Activated naive CD4-positive, alpha-beta T cell treated with anti-CD3 and anti-CD28 coated beads, Interleukin-2, amount 10 ng/mL, durations not matched to agents 7 days and 5 days (primary cell): ENCODE data around the gene TUBB4A.
A peak's percentile ranks its signal among the peaks of the same experiment; 100 is the strongest.

Source experiments
- CTCF ChIA-PET: fragments of 350-600 bp; sonication (Branson Sonifier 250); formaldehyde crosslinking; loops from one replicate; lab custom pipeline; 2021; ENCODE audit warnings: antibody characterized with exemption; lab: Charles Lee
- DNase-seq: peaks from one replicate; pipeline ENCODE4 v3.0.0-alpha.2; 2020
- H3K27ac Mint-ChIP-seq: one replicate; pipeline ENCODE4 v1.8.0; 2021; ENCODE audit warnings: mild to moderate bottlenecking, moderate library complexity, mixed read lengths
- H3K27me3 Mint-ChIP-seq: one replicate; pipeline ENCODE4 v1.8.0; 2021; ENCODE audit warnings: mild to moderate bottlenecking, mixed read lengths
- H3K36me3 Mint-ChIP-seq: one replicate; pipeline ENCODE4 v1.8.0; 2021; ENCODE audit warnings: mixed read lengths
- H3K4me1 Mint-ChIP-seq: one replicate; pipeline ENCODE4 v1.8.0; 2021; ENCODE audit warnings: mixed read lengths
- H3K4me3 Mint-ChIP-seq: one replicate; pipeline ENCODE4 v1.8.0; 2021; ENCODE audit warnings: mild to moderate bottlenecking, moderate library complexity, mixed read lengths
- H3K9me3 Mint-ChIP-seq: one replicate; pipeline ENCODE4 v1.8.0; 2021; ENCODE audit warnings: mixed read lengths

The TUBB4A gene

GRCh38 chr19:6459262-6460098, 42.6 kb downstream of the TUBB4A start, which contains the start of gene SLC25A23:
Gene SLC25A23, minus strand, starts transcription at chr19:6459792. Its CDS starts 164 bp downstream, at chr19:6459628.
- H3K27ac Mint-ChIP-seq, result peak within 1 kb of the TSS; percentile 85
- DNase-seq, result peak; percentile 77
- CTCF ChIA-PET, result no interaction called here
- peak within 1 kb of the TSS; percentile 91 for H3K4me3 Mint-ChIP-seq
- peaks cover 14% of the 10 kb centered on the region for H3K9me3 Mint-ChIP-seq
- H3K27me3 Mint-ChIP-seq, result peaks cover 8% of the 10 kb centered on the region
- peaks cover 25% of the 10 kb centered on the region for H3K36me3 Mint-ChIP-seq
- H3K4me1 Mint-ChIP-seq, result peaks cover 28% of the 10 kb centered on the region

DNA sequence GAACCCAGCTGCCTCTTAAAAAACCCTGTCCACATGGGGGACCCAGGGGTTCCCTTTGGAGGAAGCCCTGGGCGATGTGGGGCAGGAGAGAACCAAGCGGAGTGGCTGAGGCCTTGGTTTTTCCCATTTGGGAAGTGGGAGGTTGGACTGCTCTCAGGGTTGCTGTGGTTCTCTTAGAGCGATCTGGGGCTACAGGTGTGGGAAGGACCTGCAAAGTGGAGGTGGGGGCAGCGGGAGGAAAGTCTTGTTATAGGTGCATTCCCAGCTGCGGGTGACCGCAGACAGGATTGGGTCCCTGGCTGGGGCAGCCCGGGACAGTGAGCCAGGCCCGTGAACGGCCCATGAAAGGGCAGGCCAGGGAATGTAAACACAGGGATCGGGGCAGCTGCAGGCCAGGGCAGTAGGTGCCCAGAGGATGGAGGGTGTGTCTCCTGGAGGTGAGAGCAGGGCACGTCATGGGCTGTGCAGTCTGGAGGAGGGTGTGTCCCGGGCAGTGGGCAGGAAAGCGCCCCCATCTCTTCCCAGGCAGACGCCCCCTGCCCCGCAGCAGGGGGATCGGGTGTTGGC, 43.3 kb downstream of the TUBB4A start:
- H3K36me3 Mint-ChIP-seq, result peaks cover 32% of the 10 kb centered on the region
- H3K4me1 Mint-ChIP-seq, result peaks cover 24% of the 10 kb centered on the region
- CTCF ChIA-PET, result no interaction called here
- no peak for DNase-seq
- H3K9me3 Mint-ChIP-seq, result peaks cover 20% of the 10 kb centered on the region
- H3K4me3 Mint-ChIP-seq, result peak overlapping the region; percentile 91
- H3K27me3 Mint-ChIP-seq, result peaks cover 4% of the 10 kb centered on the region
- peak overlapping the region; percentile 69 for H3K27ac Mint-ChIP-seq

DNA sequence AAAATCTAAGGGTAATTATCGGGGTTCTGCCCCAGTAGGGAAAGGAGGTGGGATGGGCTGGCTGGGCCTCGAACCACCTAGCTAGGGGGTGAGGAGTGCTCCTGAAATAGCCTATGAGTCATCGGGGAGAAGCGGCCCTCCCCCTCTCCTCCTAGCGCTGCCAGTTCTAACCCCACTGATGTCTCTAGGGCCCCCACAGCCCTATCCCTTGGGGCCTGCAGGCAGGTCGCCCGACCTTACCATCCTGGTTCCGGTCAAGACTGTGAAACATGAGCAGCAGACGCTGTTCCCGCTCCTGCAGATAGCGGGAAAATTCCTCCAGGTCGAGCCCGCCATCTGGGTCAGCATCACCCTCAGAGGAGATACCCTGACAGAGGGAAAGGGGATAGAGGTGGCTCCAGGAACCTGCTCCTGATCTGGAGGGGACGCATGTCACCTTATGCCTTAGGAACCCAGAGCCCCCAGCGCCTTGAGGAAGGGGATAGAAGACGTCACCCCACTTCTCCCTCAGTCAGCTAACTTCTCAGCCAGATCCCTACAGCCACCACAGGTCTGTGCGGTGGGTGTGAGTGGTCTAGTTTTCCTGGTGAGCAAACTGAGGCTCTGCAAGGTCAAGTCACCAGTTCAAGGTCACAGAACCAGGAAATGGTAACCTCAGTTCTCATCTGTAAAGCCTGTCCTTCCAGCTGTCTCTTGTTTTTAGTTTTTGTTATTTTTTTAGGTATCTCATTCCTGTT, 44.0 kb downstream of the TUBB4A start:
- Mint-ChIP-seq H3K4me3 (peak overlapping the region; percentile 91), H3K27me3 (peaks cover 4% of the 10 kb centered on the region), H3K4me1 (peaks cover 24% of the 10 kb centered on the region), H3K27ac (peak overlapping the region; percentile 69), H3K9me3 (peaks cover 25% of the 10 kb centered on the region), H3K36me3 (peaks cover 37% of the 10 kb centered on the region)
- CTCF ChIA-PET, result no interaction called here
- DNase-seq, result no peak

- peaks cover 4% of the 10 kb centered on the region for H3K27me3 Mint-ChIP-seq
- peaks cover 29% of the 10 kb centered on the region for H3K9me3 Mint-ChIP-seq
- no peak overlapping the region for H3K27ac Mint-ChIP-seq
- peaks cover 48% of the 10 kb centered on the region for H3K36me3 Mint-ChIP-seq
- H3K4me3 Mint-ChIP-seq, result no peak overlapping the region
- CTCF ChIA-PET, result no interaction called here
- no peak for DNase-seq
- peaks cover 19% of the 10 kb centered on the region for H3K4me1 Mint-ChIP-seq
Measured at GRCh38 chr19:6455924-6456323, 46.2 kb downstream of the TUBB4A start.

DNA sequence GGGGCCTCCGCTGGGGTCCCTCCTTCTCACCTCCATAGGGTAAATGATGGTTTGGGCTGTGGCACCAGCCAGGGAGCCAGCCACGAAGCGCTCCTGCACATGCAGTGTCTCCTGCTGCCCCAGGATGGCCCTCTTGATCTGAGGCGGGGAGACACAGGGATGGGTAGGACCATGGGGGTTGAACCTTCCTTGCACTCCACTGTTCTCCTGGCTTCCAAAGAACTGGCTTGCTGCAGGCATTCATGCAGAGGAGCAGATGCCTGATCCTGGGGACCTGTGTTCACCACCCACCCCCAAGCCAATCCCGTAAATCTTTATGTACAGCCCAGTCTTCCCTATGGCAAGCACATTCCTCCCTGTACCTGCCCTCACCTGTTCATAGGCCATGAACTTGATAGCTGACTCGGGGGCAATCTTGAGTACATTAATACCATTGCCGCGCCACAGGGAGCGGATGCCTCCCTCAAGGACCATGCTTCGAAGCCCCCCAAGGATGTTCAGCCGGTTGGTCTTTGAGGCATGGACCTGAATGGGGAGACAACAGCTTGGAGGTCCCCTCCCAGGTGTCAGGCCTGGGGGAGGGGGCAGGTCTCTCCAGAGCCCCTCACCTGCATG, 48.1 kb downstream of the TUBB4A start:
- peaks cover 12% of the 10 kb centered on the region for H3K4me1 Mint-ChIP-seq
- H3K27ac Mint-ChIP-seq, result no peak overlapping the region
- CTCF ChIA-PET, result no interaction called here
- no peaks in the 10 kb centered on the region for H3K27me3 Mint-ChIP-seq
- no peak for DNase-seq
- H3K36me3 Mint-ChIP-seq, result peaks cover 51% of the 10 kb centered on the region
- H3K4me3 Mint-ChIP-seq, result no peak overlapping the region
- H3K9me3 Mint-ChIP-seq, result peaks cover 29% of the 10 kb centered on the region

GRCh38 chr19:6452899-6453298, 49.2 kb downstream of the TUBB4A start:
- no peak overlapping the region for H3K27ac Mint-ChIP-seq
- H3K9me3 Mint-ChIP-seq, result peaks cover 29% of the 10 kb centered on the region
- no peak for DNase-seq
- no peak overlapping the region for H3K4me3 Mint-ChIP-seq
- H3K27me3 Mint-ChIP-seq, result no peaks in the 10 kb centered on the region
- CTCF ChIA-PET, result no interaction called here
- H3K4me1 Mint-ChIP-seq, result peaks cover under 1% of the 10 kb centered on the region
- peaks cover 51% of the 10 kb centered on the region for H3K36me3 Mint-ChIP-seq

DNA sequence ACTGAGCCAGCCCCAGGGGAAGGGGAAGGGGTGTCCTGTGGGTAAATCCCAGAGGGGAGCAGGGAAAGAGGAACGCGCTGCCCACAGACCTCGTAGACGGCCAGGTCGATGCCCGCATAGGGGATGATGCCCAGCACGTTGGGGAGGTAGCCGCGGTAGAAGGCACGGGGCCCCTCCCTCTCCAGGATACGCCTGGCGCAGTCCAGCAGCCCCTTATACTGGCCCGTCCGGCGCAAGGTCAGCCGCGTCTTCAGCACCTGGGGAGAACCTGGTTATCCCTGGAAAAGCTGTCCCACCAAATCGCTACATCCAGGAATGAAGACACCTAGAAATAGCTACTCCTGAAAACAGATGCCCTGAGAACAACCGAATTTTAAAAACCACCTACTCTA, 49.9 kb downstream of the TUBB4A start:
- Mint-ChIP-seq H3K27ac (no peak overlapping the region), H3K4me3 (no peak overlapping the region), H3K36me3 (peaks cover 48% of the 10 kb centered on the region), H3K4me1 (no peaks in the 10 kb centered on the region), H3K27me3 (no peaks in the 10 kb centered on the region), H3K9me3 (peaks cover 29% of the 10 kb centered on the region)
- no peak for DNase-seq
- CTCF ChIA-PET, result no interaction called here

- no peaks in the 10 kb centered on the region for H3K27me3 Mint-ChIP-seq
- peaks cover 46% of the 10 kb centered on the region for H3K36me3 Mint-ChIP-seq
- no peak overlapping the region for H3K4me3 Mint-ChIP-seq
- H3K4me1 Mint-ChIP-seq, result no peaks in the 10 kb centered on the region
- no peak for DNase-seq
- peaks cover 29% of the 10 kb centered on the region for H3K9me3 Mint-ChIP-seq
- CTCF ChIA-PET, result no interaction called here
- no peak overlapping the region for H3K27ac Mint-ChIP-seq
Measured at GRCh38 chr19:6451583-6452222, 50.4 kb downstream of the TUBB4A start.

- H3K36me3 Mint-ChIP-seq, result peaks cover 38% of the 10 kb centered on the region
- CTCF ChIA-PET, result no interaction called here
- H3K4me1 Mint-ChIP-seq, result no peaks in the 10 kb centered on the region
- no peak overlapping the region for H3K4me3 Mint-ChIP-seq
- DNase-seq, result no peak
- no peak overlapping the region for H3K27ac Mint-ChIP-seq
- H3K9me3 Mint-ChIP-seq, result peaks cover 21% of the 10 kb centered on the region
- no peaks in the 10 kb centered on the region for H3K27me3 Mint-ChIP-seq
Measured at GRCh38 chr19:6450166-6450565, 51.9 kb downstream of the TUBB4A start.

- CTCF ChIA-PET, result no interaction called here
Measured at GRCh38 chr19:6448045-6448444, 54.1 kb downstream of the TUBB4A start.

DNA sequence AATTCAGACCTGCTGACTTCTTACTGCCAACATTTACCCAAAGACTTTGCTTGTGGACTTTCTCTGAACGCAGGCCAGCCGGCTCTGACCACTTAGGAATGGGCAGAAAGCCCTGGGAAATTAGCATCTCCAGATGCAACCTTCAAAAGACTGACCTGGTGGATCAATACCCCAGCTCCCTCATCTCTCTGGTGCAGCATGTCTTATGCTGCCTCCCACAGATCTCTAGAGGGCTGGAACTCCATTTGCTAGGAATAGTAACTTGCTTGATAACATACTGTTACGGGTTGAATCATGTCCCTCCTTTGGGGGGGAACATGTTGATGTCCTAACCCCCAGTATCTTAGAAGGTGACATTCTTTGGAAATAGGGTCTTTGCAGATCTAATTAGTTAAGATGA, 55.7 kb downstream of the TUBB4A start:
- no peak overlapping the region for H3K27ac Mint-ChIP-seq
- DNase-seq, result no peak
- H3K4me3 Mint-ChIP-seq, result no peak overlapping the region
- CTCF ChIA-PET, result interaction anchor here (0.8 kb wide), 1 partner anchor 70 kb away, joined by 4 read pairs; no protein-coding TSS in a partner anchor
- no peaks in the 10 kb centered on the region for H3K4me1 Mint-ChIP-seq
- H3K9me3 Mint-ChIP-seq, result no peaks in the 10 kb centered on the region
- H3K27me3 Mint-ChIP-seq, result no peaks in the 10 kb centered on the region
- peaks cover 9% of the 10 kb centered on the region for H3K36me3 Mint-ChIP-seq

More at GRCh38 chr19:6448045-6448444, 54.1 kb downstream of the TUBB4A start:
- Mint-ChIP-seq H3K4me3 (no peak overlapping the region), H3K36me3 (peaks cover 20% of the 10 kb centered on the region), H3K9me3 (peaks cover 4% of the 10 kb centered on the region), H3K27ac (no peak overlapping the region), H3K4me1 (no peaks in the 10 kb centered on the region), H3K27me3 (no peaks in the 10 kb centered on the region)
- no peak for DNase-seq
